Ovary (tissue), 3 donors: ENCODE data around the gene BNIP3.

ENCODE experiments used
- CTCF ChIP-seq, 3 donors: fragments of 450-650 bp in 2 of 3; fragments of 200-600 bp in 1 of 3; IDR thresholded peaks; one replicate each; pipeline versions ENCODE4 v1.5.1 to v1.8.0; 2016 to 2022; ENCODE audit warnings: antibody characterized with exemption in 3 of 3, mild to moderate bottlenecking in 1 of 3
- POLR2A ChIP-seq: fragments of 450-650 bp; IDR thresholded peaks from one replicate; pipeline ENCODE4 v1.6.1; 2017; ENCODE audit warnings: antibody characterized with exemption, mild to moderate bottlenecking, moderate library complexity
- donor health status: DM: no; HTN: no; CAD: no.

- TF ChIP-seq POLR2A (no peak), CTCF (IDR thresholded peaks at IDR 0.05) (no peak)
Measured at GRCh38 chr10:131954356-131954965, 27.3 kb downstream of the BNIP3 start.
